Measurements from ENCODE around the gene FASTKD1.
"Not testable (repeated sequence)": the region's sequence is repeated elsewhere in the genome, so short reads cannot be mapped to it uniquely, and the experiment has no call there.

FASTKD1 gene

DNA sequence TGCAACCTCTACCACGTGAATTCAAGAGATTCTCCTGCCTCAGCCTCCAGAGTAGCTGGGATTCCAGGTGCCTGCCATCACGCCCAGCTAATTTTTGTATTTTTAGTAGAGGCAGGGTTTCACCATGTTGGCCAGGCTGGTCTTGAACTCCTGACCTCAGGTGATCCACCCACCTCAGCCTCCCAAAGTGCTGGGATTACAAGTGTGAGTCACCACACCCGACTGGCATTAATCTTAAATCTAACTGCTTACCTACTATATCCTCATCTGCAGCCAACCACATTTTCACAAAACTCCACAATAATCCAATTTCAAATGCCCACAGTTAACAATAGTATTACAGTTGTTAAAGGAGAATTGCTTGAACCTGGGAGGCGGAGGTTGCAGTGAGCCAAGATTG lies 2.9 kb downstream of the FASTKD1 start:
- not testable (repeated sequence) for DNase-seq

DNA sequence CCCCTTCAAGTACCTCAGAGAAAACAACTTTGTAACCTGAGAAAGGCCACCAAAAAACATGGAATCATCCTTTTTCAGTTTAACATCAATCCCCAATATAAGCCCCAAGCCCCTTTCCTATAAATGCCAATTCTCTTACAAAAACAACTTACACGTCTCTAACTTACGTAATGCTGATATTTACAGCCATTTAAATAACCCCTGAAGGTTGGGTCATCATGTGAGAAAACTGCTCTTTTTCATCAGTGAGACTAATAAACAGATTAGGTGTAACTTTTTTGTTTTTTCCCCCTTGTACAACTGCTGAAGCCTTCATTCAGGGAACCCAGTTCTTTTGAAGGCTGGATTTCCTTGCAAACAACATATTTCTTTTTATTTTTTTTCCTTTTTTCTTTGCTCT lies 3.7 kb downstream of the FASTKD1 start:
- DNase-seq = no peak

DNA sequence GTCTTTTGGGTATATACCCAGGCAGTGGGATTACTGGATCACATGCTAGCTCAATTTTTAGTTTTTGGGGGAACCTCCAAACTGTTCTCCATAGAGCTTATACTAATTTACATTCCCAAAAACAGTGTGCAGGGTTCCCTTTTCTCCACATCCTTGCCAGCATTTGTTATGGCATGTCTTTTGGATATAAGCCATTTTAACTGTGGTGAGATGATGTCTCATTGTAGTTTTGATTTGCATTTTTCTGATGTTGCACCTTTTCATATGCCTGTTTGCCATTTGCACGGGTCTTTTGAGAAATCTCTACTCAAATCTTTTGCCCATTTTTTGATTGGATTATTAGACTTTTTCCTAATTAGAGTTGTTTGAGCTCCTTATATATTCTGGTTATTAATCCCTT lies 8.0 kb downstream of the FASTKD1 start:
- no peak for DNase-seq

DNA sequence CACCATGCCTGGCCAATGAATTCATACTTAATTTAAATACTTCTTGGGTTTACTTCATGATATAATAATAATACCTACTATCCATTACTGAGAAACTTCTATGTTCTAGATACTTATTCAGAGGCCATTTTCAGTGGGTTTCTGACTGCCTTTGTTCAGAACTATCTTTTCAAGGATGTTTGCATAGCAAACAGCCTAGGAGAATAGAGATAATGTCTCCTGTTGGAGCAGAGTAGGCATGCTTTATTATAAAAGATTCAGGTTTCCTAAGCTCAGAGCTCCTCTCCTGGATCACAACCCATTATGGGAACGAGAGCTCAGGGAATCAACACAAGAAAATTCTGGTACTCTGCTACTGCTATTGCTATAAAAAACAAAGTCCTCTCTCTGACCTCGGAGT lies 11.1 kb downstream of the FASTKD1 start:
- DNase-seq = no peak

DNA sequence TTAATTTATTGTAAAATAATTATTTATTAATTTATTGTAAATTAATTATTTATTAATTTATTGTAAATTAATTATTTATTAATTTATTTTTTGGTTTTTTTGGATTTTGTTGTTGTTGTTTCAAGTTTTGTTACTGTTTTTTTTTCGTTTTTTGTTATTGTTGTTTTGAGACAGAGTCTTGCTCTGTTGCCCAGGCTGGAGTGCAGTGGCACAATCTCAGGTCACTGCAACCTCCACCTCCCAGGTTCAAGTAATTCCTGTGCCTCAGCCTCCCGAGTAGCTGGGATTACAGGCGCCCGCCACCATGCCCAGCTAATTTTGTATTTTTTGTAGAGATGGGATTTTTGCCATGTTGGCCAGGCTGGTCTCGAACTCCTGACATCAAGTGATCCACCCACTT lies 11.6 kb downstream of the FASTKD1 start:
- DNase-seq = not testable (repeated sequence)

DNA sequence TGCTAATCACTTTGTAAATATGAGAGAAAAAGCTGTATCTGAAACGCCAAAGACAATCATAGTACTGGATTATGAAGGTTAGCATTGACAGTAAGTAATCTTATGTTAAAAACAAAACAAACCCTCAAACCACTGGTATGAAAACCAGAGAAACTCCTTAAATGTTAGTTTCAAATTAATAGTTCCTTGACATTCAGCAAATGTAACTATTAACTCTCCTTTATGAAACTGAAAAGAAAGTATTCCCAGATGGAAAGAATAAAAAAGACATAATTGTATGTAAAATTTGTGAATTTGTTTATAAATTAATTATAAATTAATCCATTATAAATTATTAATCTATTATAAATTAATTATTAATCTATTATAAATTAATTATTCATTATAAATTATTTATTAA lies 12.3 kb downstream of the FASTKD1 start:
- no peak for DNase-seq

DNA sequence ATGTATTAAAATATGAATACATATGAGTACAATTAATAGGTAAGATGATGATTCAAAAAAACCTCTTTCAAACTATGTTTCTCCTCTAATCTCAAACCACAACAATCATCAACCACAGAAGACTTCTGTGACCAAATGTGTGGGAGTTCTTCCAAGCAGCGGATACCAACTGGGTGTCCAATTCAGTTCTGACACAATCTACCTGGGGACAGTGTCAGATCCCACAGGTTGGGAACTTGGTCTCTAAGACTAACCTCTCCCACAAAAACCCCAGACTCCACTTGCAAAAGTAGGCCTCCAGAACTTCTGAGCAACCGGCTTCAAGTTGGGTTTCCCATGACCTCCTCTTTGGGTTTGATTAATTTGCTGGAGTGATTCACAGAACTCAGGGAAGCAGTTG lies 26.9 kb downstream of the FASTKD1 start:
- DNase-seq = no peak

DNA sequence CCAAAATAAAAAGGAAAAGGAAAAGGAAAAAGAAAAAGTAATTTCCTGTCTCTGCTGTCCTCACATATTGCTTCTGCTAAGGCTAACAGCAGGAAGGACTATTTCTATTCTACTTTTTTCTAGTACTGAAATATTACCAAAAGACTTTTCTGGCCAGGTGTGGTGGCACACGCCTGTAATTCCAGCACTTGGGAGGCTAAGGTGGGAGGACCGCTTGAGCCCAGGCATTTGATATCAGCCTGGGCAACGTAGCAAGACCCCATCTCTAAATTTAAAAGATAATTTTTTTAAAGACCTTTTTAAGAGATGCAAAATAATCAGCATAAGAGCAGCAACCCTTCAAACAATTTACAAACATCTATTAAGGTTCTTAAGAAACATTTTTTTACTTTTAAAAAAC lies 31.2 kb downstream of the FASTKD1 start:
- DNase-seq = no peak

DNA sequence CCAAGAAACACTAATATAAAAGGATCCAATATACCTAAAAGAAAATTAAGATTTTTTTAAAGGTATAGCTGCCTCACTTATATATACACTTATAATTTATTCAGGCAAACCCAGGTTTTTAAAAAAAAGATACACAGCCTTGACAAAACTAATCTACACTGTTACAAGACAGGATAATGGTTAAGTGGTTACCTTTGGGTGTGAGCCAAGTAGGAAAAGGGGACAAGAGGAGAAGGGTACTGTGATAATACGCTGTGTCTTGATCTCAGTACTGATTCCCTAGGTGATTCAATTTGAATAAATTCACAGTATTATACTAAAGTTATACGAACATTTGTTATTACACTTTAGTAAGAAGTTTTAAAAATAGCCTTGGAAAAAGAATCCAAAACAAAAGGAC lies 33.5 kb downstream of the FASTKD1 start:
- no peak for DNase-seq

DNA sequence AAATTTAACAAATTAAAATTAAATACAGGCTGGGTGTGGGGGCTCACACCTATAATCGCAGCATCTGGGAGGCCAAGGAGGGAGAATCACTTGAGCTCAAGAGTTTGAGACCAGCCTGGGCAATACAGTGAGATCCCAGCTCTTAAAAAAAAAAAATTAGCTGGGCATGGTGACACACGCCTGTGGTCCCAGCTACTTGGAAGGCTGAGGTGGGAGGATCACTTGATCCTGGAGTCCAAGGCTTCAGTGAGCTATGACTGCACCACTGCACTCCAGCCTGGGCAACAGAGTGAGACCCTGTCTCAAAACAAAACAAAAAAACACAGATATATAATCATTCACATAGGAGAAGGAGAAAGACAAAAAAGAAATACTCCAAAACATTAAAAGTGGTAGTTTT lies 34.2 kb downstream of the FASTKD1 start:
- DNase-seq = not testable (repeated sequence)

DNA sequence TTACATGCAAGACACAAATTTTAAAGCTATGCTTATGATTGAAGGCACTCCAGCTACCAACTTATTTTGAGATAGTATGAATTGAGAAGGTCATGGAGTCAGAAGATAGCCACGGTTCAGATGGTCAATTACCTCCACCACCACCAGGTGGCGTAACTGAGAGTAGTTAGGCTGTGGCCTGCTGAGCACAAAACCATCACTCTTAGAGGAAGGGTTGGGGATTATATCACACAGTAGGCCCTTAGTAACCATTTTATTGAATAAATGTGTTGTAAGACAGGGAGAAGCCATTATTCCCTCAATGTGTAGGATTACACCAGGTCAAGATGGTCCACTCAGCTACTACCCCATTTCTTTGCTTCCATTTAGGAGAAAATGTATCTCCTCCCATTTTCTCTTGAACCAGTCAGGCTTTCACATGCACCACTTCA lies 45.4 kb downstream of the FASTKD1 start:
- peak; percentile 64 for DNase-seq

DNA sequence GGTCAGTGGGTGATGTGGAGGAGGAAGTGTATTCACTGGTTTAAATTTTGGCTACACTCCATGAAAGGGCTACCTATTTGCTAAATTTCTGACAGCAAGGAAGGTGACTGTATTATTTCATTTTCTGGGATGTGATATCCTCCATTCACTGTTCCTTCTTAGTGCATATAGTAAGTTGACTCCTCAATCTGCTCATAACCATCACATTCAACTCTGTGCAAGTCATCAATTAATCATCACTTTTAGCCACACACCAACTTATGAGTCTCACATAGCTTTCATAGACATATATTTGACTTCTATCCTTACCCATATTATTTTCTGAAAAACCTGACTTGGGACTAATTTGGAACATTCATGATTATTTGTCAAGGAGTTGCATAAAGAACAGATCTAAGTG lies 47.2 kb downstream of the FASTKD1 start:
- DNase-seq = no peak

DNA sequence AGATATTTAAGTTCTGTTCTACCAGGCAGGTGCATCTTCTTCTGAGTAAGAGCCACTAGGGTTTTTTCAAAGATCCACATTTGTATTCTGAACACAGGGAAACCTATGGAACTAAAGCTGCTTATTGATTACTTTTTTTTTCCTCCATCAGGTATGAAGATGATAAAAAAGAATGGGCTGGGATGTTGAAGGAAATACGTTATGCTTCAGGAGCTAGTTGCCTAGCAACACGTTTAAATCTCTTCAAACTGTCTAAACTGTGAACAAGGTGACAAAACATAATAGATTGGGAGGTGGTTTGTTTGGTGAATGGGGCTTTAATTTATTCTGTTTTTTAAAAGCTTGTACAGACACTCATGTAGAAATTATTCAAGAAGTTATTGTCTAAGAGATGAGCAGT lies 48.2 kb downstream of the FASTKD1 start:
- no peak for DNase-seq

DNA sequence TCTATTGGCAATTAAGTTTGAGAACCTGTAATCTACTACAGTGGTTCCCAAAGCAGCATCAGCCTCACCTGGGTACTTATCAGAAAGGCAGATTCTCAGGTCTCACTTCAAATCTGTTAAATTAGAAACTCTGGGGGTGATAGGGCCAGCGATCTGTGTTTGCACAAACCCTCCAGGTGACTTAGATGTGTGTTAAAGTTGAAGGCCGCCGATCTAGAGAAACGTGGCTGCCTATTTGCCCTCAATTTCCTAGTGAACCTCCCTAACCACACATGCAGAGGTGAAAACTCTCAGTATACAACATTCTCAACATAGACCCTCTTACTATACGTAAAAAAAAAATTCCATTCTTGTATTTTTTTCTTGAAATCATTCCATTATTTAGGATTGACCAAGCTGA lies 50.0 kb downstream of the FASTKD1 start:
- no peak for DNase-seq

DNA sequence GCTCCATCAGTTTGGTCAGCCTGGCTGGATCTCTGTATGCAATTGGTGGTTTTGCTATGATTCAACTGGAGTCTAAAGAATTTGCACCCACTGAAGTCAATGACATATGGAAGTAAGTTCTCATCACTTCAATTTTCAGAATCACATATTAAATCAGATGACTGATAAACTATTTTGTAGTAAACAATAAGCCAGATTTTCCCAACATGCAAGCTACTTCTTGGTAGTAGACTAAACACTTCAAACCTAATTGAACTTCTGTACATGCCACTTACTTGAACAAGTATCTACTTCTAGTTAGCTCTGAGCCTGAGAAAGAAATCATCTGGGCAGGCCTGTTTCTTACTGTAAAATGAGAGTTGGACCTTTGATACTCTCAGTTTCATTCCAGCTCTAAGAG lies 52.8 kb downstream of the FASTKD1 start:
- no peak for DNase-seq

DNA sequence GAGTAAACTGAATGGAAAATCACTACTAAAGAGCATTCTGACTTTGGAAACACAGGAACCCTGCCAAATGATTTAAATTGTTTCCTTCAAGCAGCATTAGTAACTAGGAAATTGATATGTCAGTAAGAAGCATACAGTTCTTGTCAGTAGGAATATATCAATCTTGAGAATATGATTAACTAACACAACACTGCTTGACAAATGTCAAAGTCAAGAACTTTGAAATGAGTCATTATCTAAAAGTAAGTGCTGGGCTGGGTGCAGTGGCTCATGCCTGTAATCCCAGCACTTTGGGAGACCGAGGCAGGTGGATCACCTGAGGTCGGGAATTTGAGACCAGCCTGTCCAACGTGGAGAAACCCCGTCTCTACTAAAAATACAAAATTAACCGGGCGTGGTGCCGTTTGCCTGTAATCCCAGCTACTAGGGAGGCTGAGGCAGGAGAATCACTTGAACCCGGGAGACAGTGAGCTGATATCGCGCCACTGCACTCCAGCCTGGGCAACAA lies 57.1 kb downstream of the FASTKD1 start:
- DNase-seq = not testable (repeated sequence)

DNA sequence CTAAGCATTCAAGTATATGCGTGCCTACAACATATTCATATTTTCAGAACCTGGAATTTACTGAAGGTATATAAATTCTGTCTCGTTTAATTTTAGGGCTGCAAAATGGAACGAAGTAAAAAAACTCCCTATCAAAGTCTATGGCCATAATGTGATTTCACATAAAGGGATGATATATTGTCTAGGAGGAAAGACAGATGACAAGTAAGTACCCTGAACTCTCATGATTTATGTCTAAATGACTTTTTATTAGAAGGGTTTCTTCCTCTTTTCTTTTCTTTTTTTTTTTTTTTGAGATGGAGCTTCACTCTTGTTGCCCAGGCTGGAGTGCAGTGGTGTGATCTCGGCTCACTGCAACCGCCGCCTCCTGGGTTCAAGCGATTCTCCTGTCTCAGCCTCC lies 58.9 kb downstream of the FASTKD1 start:
- not testable (repeated sequence) for DNase-seq

DNA sequence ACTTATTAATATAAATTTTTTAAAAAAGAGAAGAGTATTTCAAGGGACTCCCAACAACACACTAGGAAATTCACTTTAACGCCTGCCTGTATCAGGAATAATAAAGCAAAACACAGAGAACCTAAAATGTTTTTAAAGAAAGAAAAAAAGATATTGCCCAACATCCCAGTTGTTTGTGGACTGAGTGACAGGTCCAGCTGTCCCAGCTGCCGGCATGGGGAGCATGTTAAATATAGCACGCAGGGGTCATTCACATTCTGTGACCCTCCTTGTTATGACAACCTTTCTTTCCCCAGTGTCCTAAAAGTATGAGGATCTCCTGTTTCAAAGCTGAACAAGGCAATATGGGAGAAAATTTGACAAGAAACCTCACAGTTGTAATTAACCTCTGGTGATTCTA lies 59.7 kb downstream of the FASTKD1 start:
- no peak for DNase-seq

DNA sequence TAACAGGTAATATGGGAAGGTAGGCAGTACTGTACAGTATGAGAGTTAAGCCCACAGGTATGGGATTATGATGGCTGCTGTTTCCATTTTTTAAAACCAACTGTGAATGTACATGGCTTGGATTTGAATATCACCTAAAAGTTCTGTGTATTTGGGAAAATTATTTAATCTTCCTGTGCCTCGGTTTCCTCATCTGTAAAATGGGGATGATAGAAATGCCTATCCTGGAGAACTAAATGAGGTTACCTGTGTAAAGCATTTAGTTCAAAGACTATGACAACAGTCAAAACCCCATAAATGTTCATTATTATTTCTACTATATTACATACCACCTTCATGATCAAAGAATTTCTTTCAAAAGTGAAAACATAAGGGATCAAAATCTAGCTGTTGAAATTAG lies 60.6 kb downstream of the FASTKD1 start:
- DNase-seq = no peak

DNA sequence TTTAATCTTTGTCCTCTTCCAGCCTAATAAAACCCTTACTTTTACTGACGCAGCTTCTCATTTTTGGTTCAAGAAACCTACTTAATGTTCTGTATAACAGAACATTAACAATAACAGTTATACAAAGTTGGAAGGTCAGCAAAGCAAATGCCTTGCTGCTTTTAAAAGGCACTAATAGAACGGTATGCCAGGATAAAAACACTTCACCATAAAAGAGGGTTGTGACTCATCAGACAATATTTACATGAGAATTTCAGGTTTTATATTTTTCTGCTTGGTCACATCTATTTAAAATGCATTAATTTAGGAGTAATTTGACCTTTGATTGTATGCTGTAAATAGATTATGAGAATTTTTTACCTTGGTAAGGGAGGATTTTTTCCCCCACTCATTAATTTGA lies 61.1 kb downstream of the FASTKD1 start:
- DNase-seq = no peak

DNA sequence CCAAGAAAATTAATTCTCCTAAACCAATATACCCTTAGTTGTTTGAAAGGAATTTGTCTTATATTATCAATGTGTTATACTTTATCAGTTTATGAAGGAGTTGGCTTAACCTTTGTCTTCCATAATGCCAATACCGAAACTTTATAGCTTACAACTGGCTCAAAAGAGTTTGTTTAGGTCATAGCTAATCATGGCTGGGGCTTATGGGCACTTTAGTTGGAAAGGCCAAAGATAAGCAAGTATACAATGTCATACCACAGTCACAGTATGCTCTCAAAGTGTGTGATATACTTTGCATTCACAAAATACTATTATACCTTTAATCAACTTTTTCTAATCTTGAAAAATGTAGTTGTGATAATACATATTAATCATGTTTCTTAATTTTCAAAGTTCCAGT lies 61.8 kb downstream of the FASTKD1 start:
- no peak for DNase-seq

DNA sequence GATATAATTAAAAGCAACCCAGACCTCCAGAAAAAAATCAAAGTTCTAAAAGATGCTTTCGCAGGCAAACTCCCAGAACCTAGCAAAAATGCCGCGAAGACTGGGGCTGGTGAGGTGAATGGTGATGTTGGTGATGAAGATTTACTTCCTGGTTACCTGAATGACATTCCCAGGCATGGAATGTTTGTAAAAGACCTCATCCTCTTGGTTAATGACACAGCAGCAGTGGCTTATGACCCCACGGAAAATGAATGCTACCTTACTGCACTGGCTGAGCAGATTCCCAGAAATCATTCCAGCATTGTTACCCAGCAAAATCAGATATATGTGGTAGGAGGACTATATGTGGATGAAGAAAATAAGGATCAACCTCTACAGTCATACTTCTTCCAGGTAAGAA lies 63.2 kb downstream of the FASTKD1 start:
- no peak for DNase-seq

DNA sequence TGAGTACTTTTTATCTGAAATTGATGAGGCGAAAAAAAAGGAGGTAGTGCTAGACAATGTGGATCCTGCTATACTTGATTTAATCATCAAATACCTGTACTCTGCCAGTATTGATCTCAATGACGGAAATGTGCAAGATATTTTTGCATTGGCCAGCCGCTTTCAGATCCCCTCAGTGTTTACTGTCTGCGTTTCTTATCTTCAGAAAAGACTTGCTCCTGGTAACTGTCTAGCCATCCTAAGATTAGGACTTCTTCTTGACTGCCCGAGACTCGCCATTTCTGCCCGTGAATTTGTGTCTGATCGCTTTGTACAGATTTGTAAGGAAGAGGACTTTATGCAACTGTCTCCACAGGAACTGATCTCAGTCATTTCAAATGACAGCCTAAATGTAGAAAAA lies 63.7 kb downstream of the FASTKD1 start:
- DNase-seq = no peak

DNA sequence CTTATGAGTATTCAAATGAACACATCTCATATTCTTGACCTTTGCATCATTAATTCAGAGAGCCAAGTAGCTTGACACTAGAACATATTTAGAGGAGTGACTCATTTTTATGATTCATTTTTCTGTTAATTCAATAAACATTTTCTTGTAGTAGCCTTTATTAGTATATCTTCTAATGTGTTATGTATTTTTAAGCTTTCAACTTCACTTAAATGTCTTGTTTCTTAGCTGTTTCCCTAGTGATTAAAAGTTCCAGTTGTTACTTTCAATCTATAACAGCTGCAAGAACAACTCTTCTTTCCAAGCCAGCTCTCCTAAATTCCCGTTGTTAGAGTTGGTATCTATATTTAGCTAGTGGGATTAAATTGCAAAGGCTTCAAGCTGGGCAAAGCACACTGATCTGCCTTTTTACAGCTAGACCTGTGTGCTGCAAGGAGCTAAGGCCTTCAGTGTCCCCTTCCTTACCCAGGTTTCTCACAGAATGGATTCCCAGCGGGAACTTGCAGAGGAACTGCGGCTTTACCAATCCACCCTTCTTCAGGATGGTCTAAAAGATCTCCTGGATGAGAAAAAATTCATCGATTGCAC lies 64.3 kb downstream of the FASTKD1 start, which contains the start of gene KLHL41:
Gene KLHL41, plus strand, starts transcription at position 405 of the 588 bp plus-strand sequence. Its CDS starts 77 bp downstream, at position 482.
- DNase-seq = no peak

DNA sequence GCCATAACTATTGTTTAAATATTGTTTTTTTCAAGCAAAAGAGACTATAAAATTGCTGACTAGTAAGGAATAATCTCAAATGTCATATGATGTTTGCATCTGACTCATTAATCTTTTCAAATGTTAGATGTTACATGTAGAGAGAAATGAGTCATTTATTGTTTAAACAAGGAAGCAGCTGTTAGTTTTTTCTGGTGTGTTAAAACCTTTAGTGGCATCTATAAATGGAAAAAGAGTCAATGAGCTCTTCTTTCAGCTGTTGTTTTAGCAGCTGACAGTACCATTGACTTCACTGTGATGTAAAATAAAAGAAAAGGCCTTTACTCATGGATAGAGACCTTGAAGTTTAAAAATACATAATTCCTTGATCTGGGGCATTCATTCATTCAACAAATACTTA lies 66.0 kb downstream of the FASTKD1 start:
- no peak for DNase-seq
